Measurements from ENCODE around the gene P2RY12. TPM values are rescaled to one million over a fixed set of nuclear protein-coding genes. Genes with fewer than 3 reads are reported as not detected.

P2RY12 gene
- total RNA-seq, 1 donor from 2014 or later: 0.74 TPM

DNA sequence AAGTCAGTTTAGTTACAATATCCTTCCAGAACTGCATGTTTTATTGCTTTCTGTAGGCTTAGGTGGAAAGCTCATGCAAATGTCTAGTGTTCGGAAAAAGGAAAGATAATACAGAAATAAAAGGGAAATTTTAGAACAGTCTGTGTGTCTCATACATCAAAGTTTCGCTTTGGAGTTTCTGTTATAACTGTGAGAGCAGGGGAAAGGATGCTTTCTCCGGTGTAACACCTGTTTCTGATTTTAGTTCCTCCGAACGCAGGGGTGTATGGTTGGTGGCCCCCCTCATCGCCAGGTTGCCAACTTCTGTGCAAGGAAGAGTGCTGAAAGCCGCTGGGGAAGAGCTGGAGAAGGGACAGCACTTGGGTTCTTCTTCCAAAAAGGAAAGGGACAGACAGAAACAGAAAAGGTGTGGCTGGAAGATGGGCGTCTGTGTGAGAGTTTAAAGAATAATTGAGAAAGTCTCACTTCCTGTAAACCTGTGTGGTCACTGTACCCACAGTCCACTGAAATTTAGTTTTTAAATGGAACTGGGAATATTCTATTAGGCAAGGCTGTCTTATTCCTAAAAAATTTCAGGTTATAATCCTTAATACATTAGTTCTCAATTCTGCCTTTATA lies 6.7 kb downstream of the P2RY12 start:
- Histone ChIP-seq H3K4me3 (no peak overlapping the region), H3K4me1 (no peaks in the 10 kb centered on the region), H3K27ac (replicated peaks) (no peak overlapping the region), H3K36me3 (no peaks in the 10 kb centered on the region), H3K27me3 (ENCODE audit: low read depth) (no peaks in the 10 kb centered on the region), H3K9me3 (replicated peaks) (no peaks in the 10 kb centered on the region)
- TF ChIP-seq, protein P1, sequence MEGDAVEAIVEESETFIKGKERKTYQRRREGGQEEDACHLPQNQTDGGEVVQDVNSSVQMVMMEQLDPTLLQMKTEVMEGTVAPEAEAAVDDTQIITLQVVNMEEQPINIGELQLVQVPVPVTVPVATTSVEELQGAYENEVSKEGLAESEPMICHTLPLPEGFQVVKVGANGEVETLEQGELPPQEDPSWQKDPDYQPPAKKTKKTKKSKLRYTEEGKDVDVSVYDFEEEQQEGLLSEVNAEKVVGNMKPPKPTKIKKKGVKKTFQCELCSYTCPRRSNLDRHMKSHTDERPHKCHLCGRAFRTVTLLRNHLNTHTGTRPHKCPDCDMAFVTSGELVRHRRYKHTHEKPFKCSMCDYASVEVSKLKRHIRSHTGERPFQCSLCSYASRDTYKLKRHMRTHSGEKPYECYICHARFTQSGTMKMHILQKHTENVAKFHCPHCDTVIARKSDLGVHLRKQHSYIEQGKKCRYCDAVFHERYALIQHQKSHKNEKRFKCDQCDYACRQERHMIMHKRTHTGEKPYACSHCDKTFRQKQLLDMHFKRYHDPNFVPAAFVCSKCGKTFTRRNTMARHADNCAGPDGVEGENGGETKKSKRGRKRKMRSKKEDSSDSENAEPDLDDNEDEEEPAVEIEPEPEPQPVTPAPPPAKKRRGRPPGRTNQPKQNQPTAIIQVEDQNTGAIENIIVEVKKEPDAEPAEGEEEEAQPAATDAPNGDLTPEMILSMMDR (IDR thresholded peaks at IDR 0.05; ENCODE audit: borderline replicate concordance): no peak
- intact Hi-C loops (cut with micrococcal nuclease): no loop called here
- no peak for DNase-seq

GRCh38 chr3:151372063-151372820 lies 12.3 kb downstream of the P2RY12 start:
- intact Hi-C loops (cut with micrococcal nuclease): no loop called here
- TF ChIP-seq, protein P1 (IDR thresholded peaks at IDR 0.05; ENCODE audit: borderline replicate concordance): no peak
- no peaks in the 10 kb centered on the region for H3K4me1 ChIP-seq
- H3K36me3 ChIP-seq: no peaks in the 10 kb centered on the region
- no peak for DNase-seq
- H3K27ac ChIP-seq (replicated peaks): no peak overlapping the region
- no peaks in the 10 kb centered on the region for H3K9me3 ChIP-seq (replicated peaks)
- no peaks in the 10 kb centered on the region for H3K27me3 ChIP-seq (ENCODE audit: low read depth)
- H3K4me3 ChIP-seq: no peak overlapping the region

DNA sequence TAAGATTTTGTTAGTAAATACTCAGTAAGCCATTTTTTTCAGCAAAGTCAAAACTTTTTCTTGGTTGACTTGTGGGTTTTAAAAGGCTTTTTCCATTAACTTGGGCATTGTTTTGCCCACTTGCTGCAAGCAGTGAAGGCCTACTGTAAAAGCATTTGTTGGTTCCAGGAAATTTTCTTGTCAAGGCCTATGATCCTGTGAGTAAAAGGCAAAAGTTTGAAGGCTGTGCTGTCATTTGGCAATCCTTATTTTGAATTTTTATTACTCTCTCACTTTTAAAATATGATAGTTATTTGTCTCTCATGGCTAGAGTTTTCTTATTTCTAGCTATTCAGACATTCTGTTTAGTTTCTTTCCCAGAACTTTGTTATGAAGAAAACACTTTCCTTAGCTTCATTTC lies 13.0 kb downstream of the P2RY12 start:
- intact Hi-C loops (cut with micrococcal nuclease): no loop called here
- Histone ChIP-seq H3K27me3 (ENCODE audit: low read depth) (no peaks in the 10 kb centered on the region), H3K36me3 (no peaks in the 10 kb centered on the region), H3K9me3 (replicated peaks) (no peaks in the 10 kb centered on the region), H3K4me3 (no peak overlapping the region), H3K4me1 (no peaks in the 10 kb centered on the region), H3K27ac (replicated peaks) (no peak overlapping the region)
- DNase-seq: no peak
- TF ChIP-seq, protein P1 (IDR thresholded peaks at IDR 0.05; ENCODE audit: borderline replicate concordance): no peak

- H3K4me1 ChIP-seq: no peaks in the 10 kb centered on the region
- intact Hi-C loops (cut with micrococcal nuclease): no loop called here
- no peaks in the 10 kb centered on the region for H3K9me3 ChIP-seq (replicated peaks)
- TF ChIP-seq, protein P1 (IDR thresholded peaks at IDR 0.05; ENCODE audit: borderline replicate concordance): no peak
- H3K27me3 ChIP-seq (ENCODE audit: low read depth): no peaks in the 10 kb centered on the region
- no peak for DNase-seq
- H3K4me3 ChIP-seq: no peak overlapping the region
- H3K27ac ChIP-seq (replicated peaks): no peak overlapping the region
- H3K36me3 ChIP-seq: no peaks in the 10 kb centered on the region
Measured at GRCh38 chr3:151367448-151367847, 17.1 kb downstream of the P2RY12 start.

GRCh38 chr3:151366993-151367392 lies 17.6 kb downstream of the P2RY12 start:
- intact Hi-C loops (cut with micrococcal nuclease): no loop called here
- TF ChIP-seq, protein P1 (IDR thresholded peaks at IDR 0.05; ENCODE audit: borderline replicate concordance): no peak
- Histone ChIP-seq H3K27me3 (ENCODE audit: low read depth) (no peaks in the 10 kb centered on the region), H3K27ac (replicated peaks) (no peak overlapping the region), H3K36me3 (no peaks in the 10 kb centered on the region), H3K4me3 (no peak overlapping the region), H3K4me1 (no peaks in the 10 kb centered on the region), H3K9me3 (replicated peaks) (no peaks in the 10 kb centered on the region)
- no peak for DNase-seq
